HG02610 (cell line): Measurements from ENCODE around the gene NTSR1.

Experiments used
- ATAC-seq: cut with Tn5 transposase; IDR thresholded peaks from one replicate; pipeline ENCODE4 v1.9.1; 2021; ENCODE audit warnings: mild to moderate bottlenecking, moderate library complexity; ENCODE audit not compliant: unreplicated experiment

The NTSR1 gene

GRCh38 chr20:62708591-62709536, at the start of gene NTSR1:
NTSR1 (plus strand) TSS chr20:62708836; CDS start chr20:62709208, 372 bp downstream.
- no peak for ATAC-seq

GRCh38 chr20:62659488-62660239, 49.0 kb upstream of the NTSR1 start:
- no peak for ATAC-seq

GRCh38 chr20:62660240-62660615, 48.4 kb upstream of the NTSR1 start:
- no peak for ATAC-seq

GRCh38 chr20:62660768-62661167, 47.9 kb upstream of the NTSR1 start:
- no peak for ATAC-seq

GRCh38 chr20:62661647-62662046, 47.0 kb upstream of the NTSR1 start:
- no peak for ATAC-seq

- ATAC-seq = no peak
These were observed 46.2 kb upstream of the NTSR1 start for GRCh38 chr20:62662422-62662821.

- no peak for ATAC-seq
These were observed 45.3 kb upstream of the NTSR1 start for GRCh38 chr20:62663145-62664018.

GRCh38 chr20:62664019-62664971, 44.3 kb upstream of the NTSR1 start:
- ATAC-seq = no peak

GRCh38 chr20:62665153-62665754, 43.4 kb upstream of the NTSR1 start:
- no peak for ATAC-seq

GRCh38 chr20:62665826-62666735, 42.6 kb upstream of the NTSR1 start:
- ATAC-seq = no peak

- ATAC-seq = no peak
These were observed 41.7 kb upstream of the NTSR1 start for GRCh38 chr20:62666736-62667529.

- no peak for ATAC-seq
These were observed 40.9 kb upstream of the NTSR1 start for GRCh38 chr20:62667530-62668440.

- no peak for ATAC-seq
These were observed 40.1 kb upstream of the NTSR1 start for GRCh38 chr20:62668441-62669027.

- no peak for ATAC-seq
These were observed 39.4 kb upstream of the NTSR1 start for GRCh38 chr20:62669249-62669648.

GRCh38 chr20:62670156-62670555, 38.5 kb upstream of the NTSR1 start:
- ATAC-seq = no peak

- no peak for ATAC-seq
These were observed 37.6 kb upstream of the NTSR1 start for GRCh38 chr20:62670998-62671397.
